Measurements from ENCODE around the gene BBS7. TPM values are rescaled to one million over a fixed set of nuclear protein-coding genes. Genes with fewer than 3 reads are reported as not detected.
A peak's percentile ranks its signal among the peaks of the same experiment; 100 is the strongest.

Gene BBS7
- total and polyA plus RNA-seq, 9 of the 15 experiments (the other 6 are each of a cell fraction or from before 2014, with no cell fraction given): 13.4 to 25.8 (median 16.4) TPM

DNA sequence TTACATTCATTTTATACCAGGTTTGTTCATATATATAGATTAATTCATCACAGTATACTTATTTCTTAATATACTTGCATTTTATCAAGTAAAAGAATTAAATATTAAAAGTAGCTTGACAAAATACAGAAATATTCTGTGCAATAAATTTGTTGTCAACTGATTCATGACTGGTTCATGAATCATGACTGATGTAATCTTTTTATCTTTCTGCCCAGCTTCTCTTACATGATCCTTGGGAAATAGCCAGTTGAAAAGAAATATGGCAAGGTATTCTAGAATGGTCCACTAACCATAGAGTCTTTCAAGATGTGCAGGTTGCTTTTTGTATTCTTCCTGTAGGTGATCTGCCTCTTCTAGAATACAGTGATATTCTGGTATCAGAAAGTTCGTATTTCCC is 42.4 kb downstream of the BBS7 start (continued):
- TF ChIP-seq PYGO2 (tag; IDR thresholded peaks at IDR 0.05): 0 out of 2 replicates have a peak, but pooled peaks have one; percentile 28
- peak in 1 of 2 experiments; percentile 46; a peak in 1 of 4 replicates for TF ChIP-seq KDM1A (IDR thresholded peaks at IDR 0.05)
- no peak for TF ChIP-seq CEBPG (CRISPR knock-in tag; IDR thresholded peaks at IDR 0.05)
- TF ChIP-seq CEBPG (tag; conservative IDR thresholded peaks at IDR 0.05 in 1 of 2, IDR thresholded peaks at IDR 0.05 in 1 of 2): peak; percentile 24 to 82; a peak in 2 of 4 replicates
- peak; percentile 62 for TF ChIP-seq TAL1 (IDR thresholded peaks at IDR 0.05)
- TF ChIP-seq PCBP2 (IDR thresholded peaks at IDR 0.05; ENCODE audit: low read depth, low read length, poor library complexity, severe bottlenecking): no peak
- TF ChIP-seq MEIS2 (IDR thresholded peaks at IDR 0.05; ENCODE audit: partially characterized antibody): peak; percentile 95
- no peak for TF ChIP-seq ZNF143 (CRISPR knock-in tag; IDR thresholded peaks at IDR 0.05)
- TF ChIP-seq HNRNPL (IDR thresholded peaks at IDR 0.05; ENCODE audit: low read depth, low read length): no peak
- no peak for TF ChIP-seq GTF2A2 (tag; IDR thresholded peaks at IDR 0.05)
- peak; percentile 40; the same call in 1 of the 2 replicates for TF ChIP-seq PML (IDR thresholded peaks at IDR 0.05; ENCODE audit: low read length)
- TF ChIP-seq ARID3A (IDR thresholded peaks at IDR 0.05; ENCODE audit: borderline replicate concordance, low read depth, low read length): 0 out of 2 replicates have a peak, but pooled peaks have one; percentile 25
- peak; percentile 85 for TF ChIP-seq SMARCE1 (IDR thresholded peaks at IDR 0.05)
- TF ChIP-seq EWSR1 (IDR thresholded peaks at IDR 0.05; ENCODE audit: borderline replicate concordance, low read depth, partially characterized antibody): no peak
- peak in 1 of 2 experiments; percentile 54; a peak in 1 of 4 replicates for TF ChIP-seq RCOR1 (IDR thresholded peaks at IDR 0.05; ENCODE audit: borderline replicate concordance in 1 of 2, low read depth in 2 of 2, low read length in 2 of 2)
- TF ChIP-seq MTA2 (IDR thresholded peaks at IDR 0.05; ENCODE audit: low read depth): 0 out of 2 replicates have a peak, but pooled peaks have one; percentile 23
- TF ChIP-seq ZNF589 (CRISPR knock-in tag; IDR thresholded peaks at IDR 0.05; ENCODE audit: low read depth): no peak
